CD14-positive monocyte (primary cell): ENCODE results near the gene ZNF445. TPM values are rescaled to one million over a fixed set of nuclear protein-coding genes. Genes with fewer than 3 reads are reported as not detected.
"Not testable (repeated sequence)": the region's sequence is repeated elsewhere in the genome, so short reads cannot be mapped to it uniquely, and the experiment has no call there.

Source experiments
- DNase-seq, 3 donors: peaks; one replicate each; pipeline ENCODE4 v3.0.0-alpha.2; 2011 to 2022
- H2AFZ ChIP-seq: 2 replicates; pipeline ENCODE4 v1.6.0; 2012; ENCODE audit warnings: mild to moderate bottlenecking, low read depth, low read length, inconsistent platforms; ENCODE audit not compliant: insufficient read depth, poor library complexity, severe bottlenecking
- H3K27ac ChIP-seq, 2 donors: 1 replicate in 1 of 2; 2 replicates in 1 of 2; pipeline ENCODE4 v1.5.1; 2012 to 2013; ENCODE audit warnings: low read length in 2 of 2, control low read depth in 1 of 2, inconsistent platforms in 1 of 2, low read depth in 1 of 2, mild to moderate bottlenecking in 1 of 2
- H3K27me3 ChIP-seq, 2 donors: one replicate each; pipeline versions ENCODE4 v1.6.0 to v1.6.1; 2011 to 2013; ENCODE audit warnings: low read length in 2 of 2; ENCODE audit not compliant: control insufficient read depth in 2 of 2, insufficient read depth in 2 of 2
- H3K36me3 ChIP-seq, 2 donors: replicated peaks in 1 of 2; 1 replicate in 1 of 2; 2 replicates in 1 of 2; pipeline versions ENCODE4 v1.5.1 to v1.6.1; 2012 to 2013; ENCODE audit warnings: low read length in 2 of 2, control low read depth in 1 of 2, inconsistent platforms in 1 of 2, mild to moderate bottlenecking in 1 of 2; ENCODE audit not compliant: insufficient read depth in 2 of 2, control insufficient read depth in 1 of 2
- H3K4me1 ChIP-seq, 2 donors: 1 replicate in 1 of 2; 2 replicates in 1 of 2; pipeline versions ENCODE4 v1.5.1 to v1.6.1; 2012 to 2013; ENCODE audit warnings: low read length in 2 of 2, control low read depth in 1 of 2, inconsistent platforms in 1 of 2, mild to moderate bottlenecking in 1 of 2, moderate library complexity in 1 of 2; ENCODE audit not compliant: insufficient read depth in 2 of 2, control insufficient read depth in 1 of 2
- H3K4me2 ChIP-seq: replicated peaks from 2 replicates; pipeline ENCODE3; 2012; ENCODE audit warnings: low read length, moderate library complexity, mild to moderate bottlenecking; ENCODE audit not compliant: poor library complexity, severe bottlenecking; ENCODE audit errors: extremely low read depth
- H3K4me3 ChIP-seq, 3 experiments: fragments of 200-600 bp in 1 of 3; sonication (generic) in 1 of 3; replicated peaks in 1 of 3; 1 replicate in 2 of 3; 2 replicates in 1 of 3; pipeline ENCODE4 v1.5.1; 2011 to 2013; ENCODE audit warnings: low read length in 3 of 3, mild to moderate bottlenecking in 3 of 3, control low read depth in 2 of 3, low read depth in 2 of 3, inconsistent platforms in 1 of 3, moderate library complexity in 1 of 3
- H3K79me2 ChIP-seq: 2 replicates; pipeline ENCODE4 v1.6.0; 2012; ENCODE audit warnings: mild to moderate bottlenecking, control low read depth, inconsistent platforms, low read length, moderate library complexity; ENCODE audit not compliant: insufficient read depth
- H3K9ac ChIP-seq: 2 replicates; pipeline ENCODE4 v1.6.0; 2017; ENCODE audit warnings: low read length, mild to moderate bottlenecking; ENCODE audit not compliant: insufficient read depth, poor library complexity, severe bottlenecking
- H3K9me3 ChIP-seq, 2 donors: replicated peaks in 1 of 2; 1 replicate in 1 of 2; 2 replicates in 1 of 2; pipeline versions ENCODE4 v1.5.1 to v1.6.1; 2012 to 2013; ENCODE audit warnings: low read length in 2 of 2, control low read depth in 1 of 2; ENCODE audit not compliant: control insufficient read depth in 1 of 2, insufficient read depth in 1 of 2
- H4K20me1 ChIP-seq: 2 replicates; pipeline ENCODE4 v1.6.0; 2012; ENCODE audit warnings: mild to moderate bottlenecking, low read length, control low read depth, moderate library complexity; ENCODE audit not compliant: insufficient read depth
- H3K27ac Mint-ChIP-seq, 7 donors: one replicate each; pipeline ENCODE4 v1.8.0; 2020; ENCODE audit warnings: mild to moderate bottlenecking in 7 of 7, mixed read lengths in 7 of 7, moderate library complexity in 6 of 7, inconsistent platforms in 2 of 7
- H3K27me3 Mint-ChIP-seq, 3 donors: one replicate each; pipeline ENCODE4 v1.8.0; 2021 to 2022; ENCODE audit warnings: low read depth in 3 of 3, mild to moderate bottlenecking in 3 of 3, mixed read lengths in 3 of 3, moderate library complexity in 3 of 3, inconsistent platforms in 1 of 3
- H3K36me3 Mint-ChIP-seq, 2 donors: one replicate each; pipeline ENCODE4 v1.8.0; 2020; ENCODE audit warnings: mixed read lengths in 2 of 2, inconsistent platforms in 1 of 2, mild to moderate bottlenecking in 1 of 2
- H3K4me1 Mint-ChIP-seq: one replicate; pipeline ENCODE4 v1.8.0; 2020; ENCODE audit warnings: mild to moderate bottlenecking, mixed read lengths
- H3K4me3 Mint-ChIP-seq, 2 donors: one replicate each; pipeline ENCODE4 v1.8.0; 2020; ENCODE audit warnings: mild to moderate bottlenecking in 2 of 2, mixed read lengths in 2 of 2, moderate library complexity in 1 of 2
- H3K9me3 Mint-ChIP-seq, 7 donors: one replicate each; pipeline ENCODE4 v1.8.0; 2020 to 2022; ENCODE audit warnings: mixed read lengths in 7 of 7, mild to moderate bottlenecking in 6 of 7, moderate library complexity in 6 of 7, inconsistent platforms in 2 of 7
- WGBS: methylation state at CpG from one replicate; pipeline ENCODE4 v1.1.5; 2013; ENCODE audit warnings: missing lambda C conversion rate; ENCODE audit not compliant: insufficient coverage; 5-methylcytosine and 5-hydroxymethylcytosine counted together
- intact Hi-C, 2 donors: fragments of 100-400 bp; cut with micrococcal nuclease; formaldehyde crosslinking; loops; one replicate each; pipeline versions ENCODE4 v1.15.0 to v1.15.1; 2023
- polyA plus RNA-seq, 3 donors: library from polyadenylated mRNA; depleted of rRNA in 1 of 3; unstranded in 2 of 3; stranded (reverse) in 1 of 3; fragments of 300-500 nt in 2 of 3; fragments of >200 nt in 1 of 3; fragmentation: Illumina TruSeq in 2 of 3; gene quantifications; 1 replicate in 2 of 3; 2 replicates in 1 of 3; pipeline ENCODE4 v1.2.3, GENCODE V29; 2012 to 2021
- TF ChIP-seq, protein P1 (sequence below): fragments of 200-600 bp; IDR thresholded peaks from one replicate; pipeline ENCODE4 v1.8.0; 2022; ENCODE audit warnings: antibody characterized with exemption, mild to moderate bottlenecking

The ZNF445 gene
- polyA plus RNA-seq, 3 donors = 0.41 to 2.5 (median 1.1) TPM

DNA sequence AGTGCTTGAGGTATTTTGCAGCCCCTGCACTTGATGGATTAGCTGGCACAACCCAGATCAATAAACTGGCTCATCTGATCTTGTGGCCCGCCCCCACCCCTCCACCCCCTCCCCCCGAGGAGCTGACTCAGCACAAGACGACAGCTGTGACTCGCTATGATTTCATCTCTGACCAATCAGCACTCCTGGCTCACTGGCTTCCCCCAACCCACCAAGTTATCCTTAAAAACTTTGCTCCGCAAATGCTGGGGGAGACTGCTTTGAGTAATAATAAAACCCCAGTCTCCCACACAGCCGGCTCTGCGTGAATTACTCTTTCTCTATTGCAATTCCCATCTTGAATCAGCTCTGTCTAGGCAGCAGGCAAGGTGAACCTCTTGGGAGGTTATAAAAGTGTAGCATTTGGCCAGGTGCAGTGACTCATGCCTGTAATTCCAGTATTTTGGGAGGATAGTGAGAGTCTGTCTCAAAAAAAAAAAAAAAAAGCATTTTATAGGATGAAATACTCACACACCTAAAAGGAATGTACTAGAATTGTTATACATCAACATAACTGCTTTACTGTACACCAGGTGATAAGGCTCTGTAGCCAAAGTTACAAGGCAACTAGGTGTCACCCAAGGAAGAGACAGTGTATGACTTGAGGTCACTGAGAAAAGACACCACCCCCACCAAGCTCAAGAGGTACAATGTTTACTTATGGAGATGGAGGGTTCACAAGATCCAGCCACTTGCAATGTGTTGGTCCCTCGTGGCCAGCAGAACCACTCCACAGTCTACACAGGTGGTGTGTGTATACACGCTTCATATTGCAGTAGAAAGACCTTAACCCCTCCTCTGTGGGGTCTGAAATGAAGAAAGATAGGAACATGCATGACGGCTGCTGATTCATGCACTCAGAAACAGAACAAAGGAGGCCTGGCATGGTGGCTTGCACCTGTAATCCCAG, 8.6 kb downstream of the ZNF445 start:
- 100% methylated on average over 1 of the region's 10 CpGs for WGBS
- H3K27ac Mint-ChIP-seq = peak overlapping the region in 4 of 7 donors; percentile 41 to 71 (median 52)

DNA sequence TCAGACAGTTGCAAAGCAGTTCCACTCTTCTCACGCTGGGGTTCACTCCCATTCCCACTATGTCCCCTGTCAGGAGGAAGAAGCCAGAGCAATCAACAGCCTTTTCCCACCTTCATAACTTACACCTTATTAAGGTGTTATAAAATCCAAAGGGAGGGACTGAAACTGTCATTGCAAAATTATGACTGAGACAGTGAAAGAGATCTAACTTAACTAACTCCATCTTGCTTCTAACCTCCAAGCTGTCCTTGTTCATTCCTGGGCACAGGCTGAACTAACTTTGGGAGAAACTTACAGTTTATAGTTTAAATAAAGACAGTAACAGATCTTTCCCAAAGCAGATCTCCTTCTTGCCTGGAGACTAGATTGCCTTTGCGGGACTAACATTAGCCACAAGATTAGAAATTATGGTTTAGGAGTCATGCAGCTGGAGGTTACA, 9.4 kb downstream of the ZNF445 start:
- 100% methylated on average over 1 of the region's 2 CpGs for WGBS
- H3K4me1 Mint-ChIP-seq, H3K4me3 ChIP-seq, H3K27me3 Mint-ChIP-seq, intact Hi-C loops, H3K27ac ChIP-seq, H3K9ac ChIP-seq, H3K4me2 ChIP-seq, H3K4me3 Mint-ChIP-seq, H3K4me1 ChIP-seq, H3K9me3 ChIP-seq, H2AFZ ChIP-seq, H3K9me3 Mint-ChIP-seq, DNase-seq, H3K27me3 ChIP-seq: not testable (repeated sequence)
- peak overlapping the region in 1 of 7 donors; percentile 8 for H3K27ac Mint-ChIP-seq
- Histone ChIP-seq H4K20me1 (peaks cover 23% of the 10 kb centered on the region), H3K36me3 (peaks cover 28 to 59% of the 10 kb centered on the region in 2 donors), H3K79me2 (peaks cover 50% of the 10 kb centered on the region)
- peaks cover 45 to 61% of the 10 kb centered on the region in 2 donors for H3K36me3 Mint-ChIP-seq

More for the DNA sequence above, 8.6 kb downstream of the ZNF445 start:
- H3K9me3 Mint-ChIP-seq = peaks cover 0 to 2% (median 0%) of the 10 kb centered on the region in 7 donors
- H3K4me2 ChIP-seq = no peak overlapping the region
- H3K27me3 ChIP-seq = no peaks in the 10 kb centered on the region
- H3K4me1 Mint-ChIP-seq = peaks cover 6% of the 10 kb centered on the region
- no peaks in the 10 kb centered on the region for H3K9me3 ChIP-seq
- no peaks in the 10 kb centered on the region for H3K4me1 ChIP-seq
- no peak overlapping the region for H3K4me3 ChIP-seq
- DNase-seq = no peak
- H3K4me3 Mint-ChIP-seq = no peak overlapping the region
- peaks cover 37 to 56% of the 10 kb centered on the region in 2 donors for H3K36me3 Mint-ChIP-seq
- peaks cover 0 to 2% (median 0%) of the 10 kb centered on the region in 3 donors for H3K27me3 Mint-ChIP-seq
- no peak overlapping the region for H3K27ac ChIP-seq
- no peak overlapping the region for H2AFZ ChIP-seq
- H3K79me2 ChIP-seq = peaks cover 57% of the 10 kb centered on the region
- H3K9ac ChIP-seq = no peak overlapping the region
- TF ChIP-seq, protein P1, sequence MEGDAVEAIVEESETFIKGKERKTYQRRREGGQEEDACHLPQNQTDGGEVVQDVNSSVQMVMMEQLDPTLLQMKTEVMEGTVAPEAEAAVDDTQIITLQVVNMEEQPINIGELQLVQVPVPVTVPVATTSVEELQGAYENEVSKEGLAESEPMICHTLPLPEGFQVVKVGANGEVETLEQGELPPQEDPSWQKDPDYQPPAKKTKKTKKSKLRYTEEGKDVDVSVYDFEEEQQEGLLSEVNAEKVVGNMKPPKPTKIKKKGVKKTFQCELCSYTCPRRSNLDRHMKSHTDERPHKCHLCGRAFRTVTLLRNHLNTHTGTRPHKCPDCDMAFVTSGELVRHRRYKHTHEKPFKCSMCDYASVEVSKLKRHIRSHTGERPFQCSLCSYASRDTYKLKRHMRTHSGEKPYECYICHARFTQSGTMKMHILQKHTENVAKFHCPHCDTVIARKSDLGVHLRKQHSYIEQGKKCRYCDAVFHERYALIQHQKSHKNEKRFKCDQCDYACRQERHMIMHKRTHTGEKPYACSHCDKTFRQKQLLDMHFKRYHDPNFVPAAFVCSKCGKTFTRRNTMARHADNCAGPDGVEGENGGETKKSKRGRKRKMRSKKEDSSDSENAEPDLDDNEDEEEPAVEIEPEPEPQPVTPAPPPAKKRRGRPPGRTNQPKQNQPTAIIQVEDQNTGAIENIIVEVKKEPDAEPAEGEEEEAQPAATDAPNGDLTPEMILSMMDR = no peak
- peaks cover 21 to 52% of the 10 kb centered on the region in 2 donors for H3K36me3 ChIP-seq
- peaks cover 26% of the 10 kb centered on the region for H4K20me1 ChIP-seq
- intact Hi-C loops = no loop called here
